ENCODE data around the gene AK3. TPM values are rescaled to one million over a fixed set of nuclear protein-coding genes. Genes with fewer than 3 reads are reported as not detected.

The AK3 gene
- total and polyA plus RNA-seq, 9 of the 15 experiments (the other 6 are each of a cell fraction or from before 2014, with no cell fraction given) = 12.2 to 78.6 (median 41.8) TPM

DNA sequence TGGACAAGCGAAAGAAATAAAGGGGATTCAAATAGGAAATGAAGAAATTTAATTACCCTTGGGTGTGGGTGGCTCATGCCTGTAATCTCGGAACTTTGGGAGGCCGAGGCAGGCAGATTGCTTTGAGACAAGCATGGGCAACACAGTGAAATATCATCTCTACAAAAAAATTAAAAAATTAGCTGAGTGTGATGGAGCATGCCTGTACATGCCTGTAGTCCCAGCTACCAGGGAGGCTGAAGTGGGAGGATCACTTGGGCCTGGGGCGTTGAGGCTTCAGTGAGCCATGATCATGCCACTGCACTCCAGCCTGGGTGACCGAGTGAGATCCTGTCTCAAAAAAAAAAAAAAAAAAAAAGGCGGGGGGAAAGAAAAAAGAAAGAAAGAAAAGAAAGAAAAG, 47.7 kb upstream of the AK3 start:
- no peak for DNase-seq (ENCODE audit: extremely low read depth in 1 of 4, low spot score in 3 of 4)
- Histone ChIP-seq H3K9me1 (ENCODE audit: control insufficient read depth, insufficient read depth, low read length) (no peaks in the 10 kb centered on the region), H3K9me3 (replicated peaks; ENCODE audit: control insufficient read depth, insufficient read depth, low read depth, low read length) (no peaks in the 10 kb centered on the region), H3K27me3 (ENCODE audit: control insufficient read depth in 2 of 2, insufficient read depth in 2 of 2, low read length in 2 of 2) (no peaks in the 10 kb centered on the region), H3K27ac (ENCODE audit: extremely low read depth, low read depth, low read length) (no peak overlapping the region), H3K4me3 (no peak overlapping the region), H3K79me2 (ENCODE audit: control insufficient read depth, insufficient read depth, low read length) (peaks cover 10% of the 10 kb centered on the region), H3K9ac (ENCODE audit: insufficient read depth in 1 of 2, low read depth in 2 of 2, low read length in 2 of 2) (no peak overlapping the region), H2AFZ (ENCODE audit: low read depth, low read length) (no peak overlapping the region), H3K36me3 (ENCODE audit: control insufficient read depth, insufficient read depth, low read length) (no peaks in the 10 kb centered on the region), H3K4me1 (replicated peaks in 1 of 2; ENCODE audit: control insufficient read depth in 2 of 2, insufficient read depth in 2 of 2, low read length in 2 of 2) (peaks cover 2 to 10% of the 10 kb centered on the region in 2 experiments; a peak in 3 of 5 replicates), H3K4me2 (ENCODE audit: insufficient read depth, low read length) (no peak overlapping the region), H4K20me1 (replicated peaks; ENCODE audit: control insufficient read depth, insufficient read depth, low read length) (no peaks in the 10 kb centered on the region)
- WGBS (ENCODE audit: insufficient coverage, low coverage, missing lambda C conversion rate) = 93% methylated on average over 4 of the region's 6 CpGs
- in situ Hi-C loops (cut with MboI) (no loop called here), intact Hi-C loops (cut with micrococcal nuclease) (no loop called here)
- TF ChIP-seq PYGO2 (tag; IDR thresholded peaks at IDR 0.05) (no peak), ZNF639 (CRISPR knock-in tag; conservative IDR thresholded peaks at IDR 0.05 in 1 of 2, IDR thresholded peaks at IDR 0.05 in 1 of 2) (no peak)
- ChIA-PET POLR2A (interaction anchor here (1.5 kb wide), 1 partner anchor 9 kb away, joined by 4 read pairs; no protein-coding TSS in a partner anchor), CTCF (ENCODE audit: low intra/inter-chr PET ratio) (no interaction called here)
- BruUV-seq (replicated peaks) = no TSS peak
- ATAC-seq = no peak
- FAIRE-seq = no peak

DNA sequence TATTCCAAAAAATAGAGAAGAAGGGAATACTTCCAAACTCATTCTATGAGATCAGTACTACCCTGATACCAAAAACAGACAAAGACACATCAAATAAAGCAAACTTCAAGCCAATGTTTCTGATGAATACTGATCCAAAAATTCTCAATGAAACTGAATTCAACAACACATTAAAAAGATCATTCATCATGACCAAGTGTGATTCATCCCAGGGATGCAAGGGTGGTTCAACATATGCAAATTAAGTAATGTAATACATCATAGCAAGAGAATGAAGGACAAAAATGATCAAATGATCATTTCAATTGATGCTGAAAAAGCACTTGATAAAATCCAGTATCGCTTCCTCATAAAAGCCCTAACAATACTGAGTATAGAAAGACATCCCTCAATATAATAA, 46.9 kb upstream of the AK3 start:
- no peaks in the 10 kb centered on the region for H3K27me3 ChIP-seq (ENCODE audit: control insufficient read depth in 2 of 2, insufficient read depth in 2 of 2, low read length in 2 of 2)
- intact Hi-C loops (cut with micrococcal nuclease) (no loop called here), in situ Hi-C loops (cut with MboI) (no loop called here)
- H3K36me3 ChIP-seq (ENCODE audit: control insufficient read depth, insufficient read depth, low read length) = no peaks in the 10 kb centered on the region
- no peak overlapping the region for H3K9ac ChIP-seq (ENCODE audit: insufficient read depth in 1 of 2, low read depth in 2 of 2, low read length in 2 of 2)
- no TSS peak for BruUV-seq (replicated peaks)
- no peaks in the 10 kb centered on the region for H3K9me3 ChIP-seq (replicated peaks; ENCODE audit: control insufficient read depth, insufficient read depth, low read depth, low read length)
- H3K4me2 ChIP-seq (ENCODE audit: insufficient read depth, low read length) = no peak overlapping the region
- peaks cover 1% of the 10 kb centered on the region; the same call in 2 of the 3 replicates for H3K79me2 ChIP-seq (ENCODE audit: control insufficient read depth, insufficient read depth, low read length)
- WGBS (ENCODE audit: insufficient coverage, low coverage, missing lambda C conversion rate) = 88% methylated on average over 1 of the region's 1 CpG
- no peak for ATAC-seq
- ChIA-PET CTCF (ENCODE audit: low intra/inter-chr PET ratio) (no interaction called here), POLR2A (interaction anchor here (1.5 kb wide), 1 partner anchor 10 kb away, joined by 4 read pairs; no protein-coding TSS in a partner anchor)
- no peak for DNase-seq (ENCODE audit: extremely low read depth in 1 of 4, low spot score in 3 of 4)
- no peak overlapping the region for H3K27ac ChIP-seq (ENCODE audit: extremely low read depth, low read depth, low read length)
- peaks cover 2 to 8% of the 10 kb centered on the region in 2 experiments; a peak in 3 of 5 replicates for H3K4me1 ChIP-seq (replicated peaks in 1 of 2; ENCODE audit: control insufficient read depth in 2 of 2, insufficient read depth in 2 of 2, low read length in 2 of 2)
- no peaks in the 10 kb centered on the region for H3K9me1 ChIP-seq (ENCODE audit: control insufficient read depth, insufficient read depth, low read length)
- no peak overlapping the region for H3K4me3 ChIP-seq
- H4K20me1 ChIP-seq (replicated peaks; ENCODE audit: control insufficient read depth, insufficient read depth, low read length) = no peaks in the 10 kb centered on the region
- H2AFZ ChIP-seq (ENCODE audit: low read depth, low read length) = no peak overlapping the region
- FAIRE-seq = no peak
- TF ChIP-seq ZNF232 (CRISPR knock-in tag; IDR thresholded peaks at IDR 0.05) = no peak
- no peak for TF ChIP-seq PHTF2 (CRISPR knock-in tag; IDR thresholded peaks at IDR 0.05)
- no peak for TF ChIP-seq ESRRB (CRISPR knock-in tag; IDR thresholded peaks at IDR 0.05; ENCODE audit: borderline replicate concordance)
- TF ChIP-seq ID3 (CRISPR knock-in tag; IDR thresholded peaks at IDR 0.05) = no peak
- no peak for TF ChIP-seq ID3 (tag; IDR thresholded peaks at IDR 0.05)
- no peak for TF ChIP-seq ZFX (CRISPR knock-in tag; IDR thresholded peaks at IDR 0.05)
- TF ChIP-seq, protein P1, sequence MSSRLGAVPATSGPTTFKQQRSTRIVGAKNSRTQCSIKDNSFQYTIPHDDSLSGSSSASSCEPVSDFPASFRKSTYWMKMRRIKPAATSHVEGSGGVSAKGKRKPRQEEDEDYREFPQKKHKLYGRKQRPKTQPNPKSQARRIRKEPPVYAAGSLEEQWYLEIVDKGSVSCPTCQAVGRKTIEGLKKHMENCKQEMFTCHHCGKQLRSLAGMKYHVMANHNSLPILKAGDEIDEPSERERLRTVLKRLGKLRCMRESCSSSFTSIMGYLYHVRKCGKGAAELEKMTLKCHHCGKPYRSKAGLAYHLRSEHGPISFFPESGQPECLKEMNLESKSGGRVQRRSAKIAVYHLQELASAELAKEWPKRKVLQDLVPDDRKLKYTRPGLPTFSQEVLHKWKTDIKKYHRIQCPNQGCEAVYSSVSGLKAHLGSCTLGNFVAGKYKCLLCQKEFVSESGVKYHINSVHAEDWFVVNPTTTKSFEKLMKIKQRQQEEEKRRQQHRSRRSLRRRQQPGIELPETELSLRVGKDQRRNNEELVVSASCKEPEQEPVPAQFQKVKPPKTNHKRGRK (tag; IDR thresholded peaks at IDR 0.05) = no peak
- no peak for TF ChIP-seq POLR2AphosphoS5 (IDR thresholded peaks at IDR 0.05; ENCODE audit: control insufficient read depth, insufficient read depth, low read depth, low read length)
- no peak for TF ChIP-seq ARHGAP35 (IDR thresholded peaks at IDR 0.05; ENCODE audit: partially characterized antibody)
- no peak for TF ChIP-seq FOXK2 (conservative IDR thresholded peaks at IDR 0.05 in 1 of 2, IDR thresholded peaks at IDR 0.05 in 1 of 2; ENCODE audit: low read depth in 2 of 2)
- no peak for TF ChIP-seq CC2D1A (IDR thresholded peaks at IDR 0.05)

Measured in K562 (cell line).